ENCODE measurements around the gene ADCY2. TPM values are rescaled to one million over a fixed set of nuclear protein-coding genes. Genes with fewer than 3 reads are reported as not detected.

The ADCY2 gene
- total RNA-seq, 1 experiment from 2014 or later, result 31.3 TPM

DNA sequence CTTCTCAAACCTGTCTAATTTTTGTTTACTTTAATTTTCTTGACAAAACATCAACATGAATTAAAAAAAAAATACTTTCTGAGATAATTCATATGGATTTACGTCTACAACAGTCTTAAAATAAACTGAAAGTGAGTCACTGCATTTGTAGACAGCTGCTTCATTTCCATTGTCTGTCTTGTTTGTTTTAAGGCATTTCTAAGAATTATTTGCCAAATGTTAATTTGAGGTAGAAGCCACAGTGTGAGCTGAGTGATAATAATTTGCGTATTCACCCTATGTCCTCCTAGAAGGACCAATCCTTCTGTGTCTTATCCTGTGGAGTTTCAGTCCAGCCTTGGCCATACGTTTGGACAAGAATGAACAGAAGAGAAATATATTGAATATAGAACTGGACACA lies 280.5 kb downstream of the ADCY2 start:
- H3K27ac ChIP-seq (ENCODE audit: insufficient read length, low read depth, low read length), result no peak overlapping the region
- H2BK5ac ChIP-seq (ENCODE audit: insufficient read length, low read length), result no peak overlapping the region
- no peaks in the 10 kb centered on the region for H3K27me3 ChIP-seq (ENCODE audit: insufficient read depth, low read length)
- H2BK12ac ChIP-seq (ENCODE audit: insufficient read length, low read depth, low read length), result no peak overlapping the region
- H3K4me2 ChIP-seq (ENCODE audit: insufficient read depth, insufficient read length, low read length), result no peak overlapping the region
- WGBS (ENCODE audit: extremely low coverage, insufficient read length, low lambda C conversion rate), result no CpG with 5 or more reads among the region's 3 CpGs
- no peak overlapping the region for H2AK5ac ChIP-seq (ENCODE audit: insufficient read length, low read length)
- no peaks in the 10 kb centered on the region for H3K79me1 ChIP-seq (ENCODE audit: insufficient read depth, low read depth, low read length, poor library complexity, severe bottlenecking)
- H3T11ph ChIP-seq (ENCODE audit: low read length), result no peak overlapping the region
- H3K18ac ChIP-seq (ENCODE audit: insufficient read length, low read depth, low read length), result no peak overlapping the region
- H3K14ac ChIP-seq (ENCODE audit: insufficient read depth, low read length), result no peak overlapping the region
- H3K36me3 Mint-ChIP-seq (ENCODE audit: insufficient read depth in 1 of 3, low read depth in 3 of 3), result peaks cover 0 to 4% (median 0%) of the 10 kb centered on the region in 3 experiments; a peak in 2 of 7 replicates
- no peak overlapping the region for H3K4me3 Mint-ChIP-seq
- H2BK20ac ChIP-seq (ENCODE audit: low read depth, low read length, poor library complexity, severe bottlenecking), result no peak overlapping the region
- no peak overlapping the region for H2AFZ ChIP-seq (ENCODE audit: low read length)
- 0 out of 2 replicates have a peak, but pooled peaks cover 3% of the 10 kb centered on the region for H3K4me1 ChIP-seq (ENCODE audit: insufficient read depth, low read length)
- no peak overlapping the region for H3K9ac ChIP-seq (ENCODE audit: extremely low read depth, insufficient read length, low read length)
- no peaks in the 10 kb centered on the region for H3K9me3 Mint-ChIP-seq
- H3K79me2 ChIP-seq (ENCODE audit: insufficient read depth, low read length), result peaks cover 2% of the 10 kb centered on the region; the same call in 1 of the 2 replicates
- TF ChIP-seq, protein P1, sequence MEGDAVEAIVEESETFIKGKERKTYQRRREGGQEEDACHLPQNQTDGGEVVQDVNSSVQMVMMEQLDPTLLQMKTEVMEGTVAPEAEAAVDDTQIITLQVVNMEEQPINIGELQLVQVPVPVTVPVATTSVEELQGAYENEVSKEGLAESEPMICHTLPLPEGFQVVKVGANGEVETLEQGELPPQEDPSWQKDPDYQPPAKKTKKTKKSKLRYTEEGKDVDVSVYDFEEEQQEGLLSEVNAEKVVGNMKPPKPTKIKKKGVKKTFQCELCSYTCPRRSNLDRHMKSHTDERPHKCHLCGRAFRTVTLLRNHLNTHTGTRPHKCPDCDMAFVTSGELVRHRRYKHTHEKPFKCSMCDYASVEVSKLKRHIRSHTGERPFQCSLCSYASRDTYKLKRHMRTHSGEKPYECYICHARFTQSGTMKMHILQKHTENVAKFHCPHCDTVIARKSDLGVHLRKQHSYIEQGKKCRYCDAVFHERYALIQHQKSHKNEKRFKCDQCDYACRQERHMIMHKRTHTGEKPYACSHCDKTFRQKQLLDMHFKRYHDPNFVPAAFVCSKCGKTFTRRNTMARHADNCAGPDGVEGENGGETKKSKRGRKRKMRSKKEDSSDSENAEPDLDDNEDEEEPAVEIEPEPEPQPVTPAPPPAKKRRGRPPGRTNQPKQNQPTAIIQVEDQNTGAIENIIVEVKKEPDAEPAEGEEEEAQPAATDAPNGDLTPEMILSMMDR (conservative IDR thresholded peaks at IDR 0.05), result no peak
- DNase-seq, result no peak
- H2BK15ac ChIP-seq (ENCODE audit: low read depth, low read length), result no peak overlapping the region
- no peaks in the 10 kb centered on the region for H3K27me3 Mint-ChIP-seq (ENCODE audit: low read depth)
- no peak overlapping the region for H3K23ac ChIP-seq (ENCODE audit: insufficient read length, low read depth, low read length)
- H4K20me1 ChIP-seq (ENCODE audit: control insufficient read depth, insufficient read depth, insufficient read length), result no peaks in the 10 kb centered on the region
- H4K5ac ChIP-seq (ENCODE audit: insufficient read length, low read depth, low read length), result no peak overlapping the region
- no peaks in the 10 kb centered on the region for H3K23me2 ChIP-seq (ENCODE audit: insufficient read length, low read depth, low read length, poor library complexity, severe bottlenecking)
- no peak overlapping the region for H4K91ac ChIP-seq (ENCODE audit: insufficient read length, low read depth, low read length)
- no peak overlapping the region for H3K4ac ChIP-seq (ENCODE audit: low read depth, low read length)
- H3K56ac ChIP-seq (ENCODE audit: insufficient read length, low read depth, low read length), result no peak overlapping the region
- H2BK120ac ChIP-seq (ENCODE audit: low read depth, low read length, poor library complexity, severe bottlenecking), result no peak overlapping the region
- H4K8ac ChIP-seq (replicated peaks; ENCODE audit: insufficient read length, low read depth, low read length), result no peak overlapping the region
- H3K9me3 ChIP-seq (ENCODE audit: control insufficient read depth, low read depth, low read length), result no peaks in the 10 kb centered on the region
- no peaks in the 10 kb centered on the region for H3K4me1 Mint-ChIP-seq
- H3K27ac Mint-ChIP-seq, result no peak overlapping the region; a peak in 1 of 7 replicates

Measured in H9 (cell line).